NCI-H524 treated with DMSO at 0.1 percent for 48 hours (cell line): ENCODE measurements around the gene GNG8.

Source experiments
- DNase-seq: peaks from one replicate; lab custom pipeline; 2025; lab: John Stamatoyannopoulos, UW

GNG8 gene

DNA sequence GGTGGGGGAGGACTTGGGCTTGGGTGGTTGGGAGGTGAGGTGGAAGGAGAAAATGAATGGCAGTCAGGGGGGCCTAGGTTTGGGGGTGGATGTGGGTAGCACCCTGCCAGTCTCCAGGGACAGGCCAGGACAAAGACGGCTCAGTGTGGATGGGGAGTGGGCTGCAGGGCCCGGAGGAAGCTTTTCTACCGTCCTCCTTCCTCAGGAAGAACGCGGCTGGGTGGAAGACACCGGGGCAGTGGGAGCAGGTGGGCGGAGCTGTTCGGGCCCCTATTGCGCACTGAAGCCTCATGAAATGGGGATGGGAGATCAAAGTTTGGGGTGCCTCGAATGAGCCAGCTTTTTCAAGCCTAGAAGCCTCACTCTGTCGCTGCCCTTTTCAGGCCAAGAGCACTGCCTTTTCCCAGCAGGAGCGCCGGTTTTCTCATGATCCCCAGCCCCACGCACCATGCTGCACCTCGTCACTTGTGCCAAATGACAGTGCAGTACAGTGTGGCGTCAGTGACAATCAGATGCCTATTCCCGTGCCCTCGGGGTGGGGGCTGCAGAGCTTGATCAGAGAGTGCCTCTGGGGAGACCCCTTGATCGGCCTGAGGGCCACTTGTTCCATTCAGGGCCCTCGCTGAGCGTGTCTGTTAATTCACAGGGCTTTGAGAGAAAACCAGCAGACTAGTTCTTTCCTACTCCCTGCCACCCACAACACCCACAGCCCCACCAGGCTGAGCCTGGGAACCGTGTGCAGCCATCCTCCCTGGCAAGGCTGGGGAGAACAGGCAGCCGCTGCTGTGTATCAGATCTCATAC is 33.4 kb downstream of the GNG8 start:
- DNase-seq = no peak

DNA sequence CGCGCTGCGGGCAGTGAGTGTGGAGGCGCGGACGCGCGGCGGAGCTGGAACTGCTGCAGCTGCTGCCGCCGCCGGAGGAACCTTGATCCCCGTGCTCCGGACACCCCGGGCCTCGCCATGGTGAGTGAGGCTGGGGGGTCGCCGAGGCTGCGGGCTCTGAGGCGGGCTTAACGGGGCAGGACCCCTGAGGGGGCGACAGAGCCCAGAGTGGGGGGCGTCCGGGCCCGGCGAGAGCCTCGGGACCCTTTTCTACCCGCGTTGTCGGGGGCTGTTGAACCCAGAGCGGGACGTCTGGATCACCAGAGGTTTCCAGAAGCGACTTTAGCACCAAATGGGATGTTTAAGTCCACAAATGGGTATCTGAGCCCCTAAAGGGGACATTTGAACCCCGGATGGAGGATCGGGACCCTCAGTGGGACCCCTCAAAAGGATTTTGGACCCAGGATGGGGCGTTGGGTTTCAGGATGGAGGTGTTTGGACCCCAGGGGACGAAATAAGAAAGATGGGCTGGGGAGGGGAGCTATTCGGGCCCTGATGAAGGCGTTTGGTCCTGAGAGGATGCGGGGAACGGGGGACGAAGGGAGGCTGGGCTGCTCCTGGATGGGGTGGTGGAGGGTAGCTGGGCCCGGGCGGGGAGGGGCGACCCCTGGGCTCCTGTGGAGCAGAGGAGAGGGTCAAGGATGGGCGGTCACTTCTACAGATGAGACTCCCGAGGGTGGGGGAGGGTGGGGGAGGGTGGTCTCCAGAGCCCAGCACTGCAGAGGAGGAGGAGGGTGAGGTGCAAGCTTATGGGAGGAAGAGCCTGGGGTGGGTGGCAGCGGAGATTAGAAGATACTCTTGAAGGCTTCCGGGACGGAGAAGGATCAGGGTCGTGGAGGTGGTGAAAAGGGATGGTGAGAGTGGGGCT is 34.4 kb downstream of the GNG8 start, which contains the start of gene CALM3:
TSS of gene CALM3 (plus strand) at position 13 of the 907 bp plus-strand sequence. CDS start at position 118, 105 bp downstream.
- DNase-seq = no peak

DNA sequence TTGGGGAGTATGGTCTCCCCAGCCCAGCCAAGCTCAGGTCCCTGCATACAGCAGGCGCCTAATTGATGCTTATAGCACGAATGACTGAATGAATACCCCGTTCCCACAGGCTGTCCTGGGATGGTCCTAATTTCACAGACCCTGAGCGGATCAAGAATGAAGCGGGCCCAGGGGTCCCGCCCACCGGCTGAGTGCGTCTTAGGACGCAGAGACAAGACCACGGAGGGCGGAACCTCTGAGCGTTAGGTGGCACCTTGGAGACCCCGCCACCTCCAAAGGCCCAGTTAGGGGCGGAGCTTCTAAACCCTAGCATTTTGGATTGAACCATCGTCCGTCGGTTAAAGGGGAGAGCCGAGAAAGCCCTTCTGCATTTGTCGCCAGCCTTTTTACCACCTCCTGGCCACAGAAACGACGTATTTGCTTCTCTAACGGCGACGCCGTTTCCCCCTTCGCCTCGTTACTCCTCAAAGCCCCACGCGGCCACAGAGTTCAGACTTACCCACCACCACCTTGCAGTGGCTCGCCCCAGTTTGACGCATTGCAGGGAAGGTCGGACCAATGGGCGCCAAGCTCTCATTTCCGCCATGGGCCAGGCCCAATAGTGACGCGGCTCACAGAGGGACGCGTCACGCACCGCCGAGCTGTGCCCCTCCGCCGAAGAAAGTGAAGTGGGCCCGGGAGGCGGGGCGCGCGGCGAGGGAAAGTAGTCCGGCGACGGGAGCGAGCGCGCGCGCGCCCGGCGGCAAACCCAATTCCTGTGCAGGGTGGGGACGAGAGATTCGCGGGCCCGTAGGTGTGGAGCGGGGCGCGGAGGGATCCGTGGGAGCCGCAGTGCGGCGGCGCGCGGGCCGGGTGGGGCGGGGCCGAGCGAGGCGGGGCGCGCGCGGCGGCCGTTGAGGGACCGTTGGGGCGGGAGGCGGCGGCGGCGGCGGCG is 35.4 kb downstream of the GNG8 start:
- DNase-seq = peak; percentile 47

DNA sequence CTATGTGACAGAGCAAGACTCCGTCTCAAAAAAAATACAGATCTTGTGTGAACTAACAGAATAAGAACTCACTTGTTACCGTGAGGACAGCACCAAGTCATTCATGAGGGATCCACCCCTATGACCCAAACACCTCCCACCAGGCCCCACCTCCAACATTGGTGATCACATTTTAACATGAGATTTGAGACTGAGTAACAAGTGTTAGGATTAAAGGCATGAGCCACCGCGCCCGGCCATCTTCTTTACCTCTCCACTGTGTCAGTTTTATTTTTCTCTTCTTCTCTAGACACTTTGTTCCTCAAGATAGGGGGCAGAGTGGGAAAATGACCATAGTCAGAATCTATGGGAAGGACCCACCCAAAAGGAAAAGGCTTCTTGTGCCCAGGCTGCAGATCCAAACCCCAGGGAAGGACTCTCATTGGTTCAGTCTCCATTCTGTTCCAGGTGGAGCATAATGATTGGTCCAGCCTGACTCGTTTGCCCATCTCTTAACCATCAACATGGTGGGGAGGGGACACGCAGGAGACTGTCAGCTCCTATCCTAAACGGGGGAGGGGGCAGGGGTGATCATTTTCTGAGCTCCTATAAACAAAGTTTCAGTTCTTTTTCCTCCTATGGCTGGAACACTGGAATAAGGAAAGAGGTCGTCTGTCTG is 36.2 kb downstream of the GNG8 start:
- DNase-seq = no peak

DNA sequence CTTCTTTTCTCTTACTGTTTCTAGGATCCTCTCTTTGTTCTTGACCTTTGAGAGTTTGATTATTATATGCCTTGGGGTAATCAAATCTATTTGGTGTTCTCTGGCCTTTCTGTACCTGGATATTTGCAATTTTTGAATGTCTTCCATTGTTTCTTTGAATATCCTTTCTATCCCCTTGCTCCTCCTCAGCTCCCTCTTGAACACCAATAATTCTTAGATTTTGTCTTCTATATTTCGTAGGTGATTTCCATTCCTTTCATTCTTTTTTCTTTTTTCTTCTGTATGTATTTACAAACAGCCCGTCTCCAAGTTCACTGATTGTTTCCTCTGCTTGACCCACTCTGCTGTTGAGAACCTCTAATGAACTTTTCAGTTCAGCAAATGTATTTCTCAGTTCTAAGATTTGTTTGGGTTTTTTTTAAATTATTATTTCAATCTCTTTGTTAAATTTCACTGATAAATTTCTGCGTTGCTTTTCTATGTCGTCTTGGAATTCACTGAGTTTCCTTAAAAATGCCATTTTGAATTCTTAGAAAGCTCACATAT is 37.6 kb downstream of the GNG8 start:
- DNase-seq = no peak

DNA sequence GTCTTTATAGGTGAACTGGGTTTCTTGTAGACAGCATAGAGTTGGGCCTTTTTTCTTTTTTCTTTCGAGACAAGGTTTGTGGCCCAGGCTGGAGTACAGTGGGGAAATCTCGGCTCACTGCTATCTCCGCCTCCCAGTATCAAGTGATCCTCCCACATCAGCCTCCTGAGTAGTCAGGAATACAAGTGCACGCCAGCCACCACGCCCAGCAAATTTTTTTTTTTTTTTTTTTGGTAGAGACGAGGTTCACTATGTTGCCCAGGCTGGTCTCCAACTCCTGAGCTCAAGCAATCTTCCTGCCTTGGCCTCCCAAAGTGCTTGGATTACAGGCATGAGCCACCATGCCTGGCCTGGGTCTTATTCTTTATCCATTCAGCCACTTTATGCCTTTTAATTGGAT is 40.0 kb downstream of the GNG8 start:
- DNase-seq = no peak

DNA sequence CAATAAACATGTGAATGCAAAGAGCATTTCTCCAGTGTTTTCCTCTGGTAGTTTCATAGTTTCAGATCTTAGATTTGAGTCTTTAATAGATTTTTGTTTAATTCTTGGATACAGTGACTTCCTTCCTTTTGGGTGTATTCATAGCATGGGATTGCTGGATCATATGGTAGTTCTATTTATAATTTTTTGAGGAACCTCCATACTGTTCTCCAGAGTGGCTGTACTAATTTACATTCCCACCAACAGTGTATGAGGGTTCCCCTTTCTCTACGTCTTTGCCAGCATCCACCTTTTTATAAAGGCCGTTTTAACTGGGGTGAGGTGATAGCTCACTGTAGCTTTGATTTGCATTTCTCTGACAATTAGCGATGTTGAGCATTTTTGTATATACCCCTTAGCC is 44.1 kb downstream of the GNG8 start:
- DNase-seq = no peak

DNA sequence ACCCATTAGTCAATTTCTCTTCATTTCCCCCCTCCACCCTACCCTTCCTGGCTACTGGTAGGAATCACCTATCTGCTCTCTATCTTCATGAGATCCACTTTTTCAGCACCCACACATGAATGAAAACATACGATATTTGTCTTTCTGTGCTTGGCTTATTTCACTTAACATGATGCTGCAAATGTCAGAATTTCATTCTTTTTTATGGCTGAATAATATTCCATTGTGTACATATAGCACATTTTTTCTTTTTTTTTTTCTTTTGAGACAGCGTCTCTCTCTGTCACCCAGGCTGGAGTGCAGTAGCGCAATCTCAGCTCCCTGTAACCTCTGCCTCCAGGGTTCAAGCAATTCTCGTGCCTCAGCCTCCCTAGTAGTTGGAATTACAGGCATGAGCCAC is 44.7 kb downstream of the GNG8 start:
- DNase-seq = no peak

DNA sequence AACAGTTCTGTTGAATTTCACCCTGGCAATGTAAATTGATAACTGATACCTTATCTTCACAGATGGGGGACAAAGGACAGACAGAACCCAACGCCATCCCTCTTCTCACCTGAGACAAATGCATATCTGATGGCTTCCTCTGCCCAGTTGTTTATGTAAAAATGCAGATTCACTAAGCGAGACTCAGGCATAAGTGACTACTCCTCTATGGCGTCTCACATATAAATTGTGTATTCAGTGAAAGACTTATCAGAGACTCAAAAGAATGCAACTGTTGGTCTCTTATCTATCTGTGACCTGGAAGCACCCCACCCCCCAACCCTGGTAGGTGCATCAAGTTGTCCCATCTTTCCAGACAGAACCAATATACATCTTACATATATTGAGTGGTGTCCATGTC is 48.1 kb downstream of the GNG8 start:
- no peak for DNase-seq

DNA sequence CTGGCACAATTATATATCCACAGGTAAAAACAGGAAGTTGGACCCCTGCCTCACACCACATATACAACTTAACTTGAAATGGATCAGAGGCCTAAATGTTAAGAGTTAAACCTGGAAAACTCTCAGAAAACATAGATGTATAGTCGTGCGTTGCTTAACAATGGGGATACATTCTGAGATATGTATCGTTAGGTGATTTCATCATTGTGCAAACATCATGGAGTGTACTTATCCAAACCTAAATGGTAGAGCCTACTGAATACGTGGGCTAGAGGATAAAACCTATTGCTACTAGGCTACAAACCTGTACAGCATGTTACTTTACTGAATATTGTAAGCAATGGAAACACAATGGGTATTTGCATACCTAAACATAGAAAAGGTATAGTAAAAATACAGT is 49.7 kb downstream of the GNG8 start:
- DNase-seq = no peak

DNA sequence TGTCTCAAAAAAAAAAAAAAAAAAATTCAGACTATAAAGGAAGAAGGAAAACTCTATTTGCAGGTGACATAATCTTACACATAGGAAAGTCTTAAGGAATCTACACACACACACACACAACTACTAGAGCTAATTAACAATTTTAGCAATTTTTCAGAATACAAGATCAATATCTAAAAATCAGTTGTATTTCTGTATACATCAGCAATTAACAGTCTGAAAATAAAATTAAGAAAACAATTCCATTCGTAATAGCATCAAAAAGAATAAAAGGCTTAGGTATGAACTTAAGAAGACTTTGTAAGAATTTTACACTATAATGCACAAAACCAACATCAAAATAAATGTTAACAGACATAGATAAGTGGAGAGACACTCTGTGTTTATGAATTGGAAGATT is 50.5 kb downstream of the GNG8 start:
- DNase-seq = no peak
